HG03103 (cell line): ENCODE measurements around the gene PLEKHA7.
"Not testable (repeated sequence)": the region's sequence is repeated elsewhere in the genome, so short reads cannot be mapped to it uniquely, and the experiment has no call there.

ENCODE experiments used
- ATAC-seq: cut with Tn5 transposase; IDR thresholded peaks from one replicate; pipeline ENCODE4 v1.9.1; 2021; ENCODE audit warnings: low read depth; ENCODE audit not compliant: unreplicated experiment

The PLEKHA7 gene

GRCh38 chr11:16890442-16890841 is 123.8 kb downstream of the PLEKHA7 start:
- ATAC-seq, result no peak

GRCh38 chr11:16889905-16890304 is 124.3 kb downstream of the PLEKHA7 start:
- ATAC-seq, result no peak

- not testable (repeated sequence) for ATAC-seq
These were observed 125.2 kb downstream of the PLEKHA7 start for GRCh38 chr11:16889010-16889409.

- not testable (repeated sequence) for ATAC-seq
These were observed 126.3 kb downstream of the PLEKHA7 start for GRCh38 chr11:16887887-16888286.

GRCh38 chr11:16883174-16883573 is 131.0 kb downstream of the PLEKHA7 start:
- no peak for ATAC-seq

GRCh38 chr11:16881766-16882165 is 132.4 kb downstream of the PLEKHA7 start:
- ATAC-seq, result no peak

- ATAC-seq, result no peak
These were observed 133.0 kb downstream of the PLEKHA7 start for GRCh38 chr11:16881074-16881709.

- ATAC-seq, result no peak
These were observed 133.9 kb downstream of the PLEKHA7 start for GRCh38 chr11:16880184-16880801.

- ATAC-seq, result no peak
These were observed 134.5 kb downstream of the PLEKHA7 start for GRCh38 chr11:16879690-16880089.

GRCh38 chr11:16876837-16877236 is 137.4 kb downstream of the PLEKHA7 start:
- ATAC-seq, result no peak

- ATAC-seq, result no peak
These were observed 138.0 kb downstream of the PLEKHA7 start for GRCh38 chr11:16876053-16876752.

GRCh38 chr11:16874275-16874975 is 139.8 kb downstream of the PLEKHA7 start:
- no peak for ATAC-seq

- ATAC-seq, result no peak
These were observed 140.9 kb downstream of the PLEKHA7 start for GRCh38 chr11:16873289-16873688.

- no peak for ATAC-seq
These were observed 142.8 kb downstream of the PLEKHA7 start for GRCh38 chr11:16871368-16871767.

- no peak for ATAC-seq
These were observed 147.1 kb downstream of the PLEKHA7 start for GRCh38 chr11:16867097-16867496.

GRCh38 chr11:16864428-16864827 is 149.8 kb downstream of the PLEKHA7 start:
- ATAC-seq, result not testable (repeated sequence)

- no peak for ATAC-seq
These were observed 150.8 kb downstream of the PLEKHA7 start for GRCh38 chr11:16863389-16863788.

GRCh38 chr11:16862726-16863125 is 151.5 kb downstream of the PLEKHA7 start:
- ATAC-seq, result no peak

GRCh38 chr11:16861862-16862261 is 152.4 kb downstream of the PLEKHA7 start:
- no peak for ATAC-seq

GRCh38 chr11:16860617-16861016 is 153.6 kb downstream of the PLEKHA7 start:
- no peak for ATAC-seq

GRCh38 chr11:16859651-16860050 is 154.6 kb downstream of the PLEKHA7 start:
- ATAC-seq, result no peak
